Measurements from ENCODE around the gene HCK.
"Not testable (repeated sequence)": the region's sequence is repeated elsewhere in the genome, so short reads cannot be mapped to it uniquely, and the experiment has no call there.

Gene HCK

GRCh38 chr20:32029561-32029960 is 22.5 kb upstream of the HCK start:
- DNase-seq (ENCODE audit: low spot score): no peak

- DNase-seq (ENCODE audit: low spot score): peak; percentile 72
Measured at GRCh38 chr20:32031007-32031958, 20.8 kb upstream of the HCK start.

- DNase-seq (ENCODE audit: low spot score): no peak
Measured at GRCh38 chr20:32033316-32033715, 18.7 kb upstream of the HCK start.

GRCh38 chr20:32033721-32034120 is 18.3 kb upstream of the HCK start:
- not testable (repeated sequence) for DNase-seq (ENCODE audit: low spot score)

- DNase-seq (ENCODE audit: low spot score): no peak
Measured at GRCh38 chr20:32034581-32035425, 17.2 kb upstream of the HCK start.

- DNase-seq (ENCODE audit: low spot score): no peak
Measured at GRCh38 chr20:32035426-32035779, 16.6 kb upstream of the HCK start.

GRCh38 chr20:32036252-32036651 is 15.8 kb upstream of the HCK start:
- no peak for DNase-seq (ENCODE audit: low spot score)

GRCh38 chr20:32036716-32037485 is 15.1 kb upstream of the HCK start:
- DNase-seq (ENCODE audit: low spot score): no peak

GRCh38 chr20:32037929-32038328 is 14.1 kb upstream of the HCK start:
- no peak for DNase-seq (ENCODE audit: low spot score)

GRCh38 chr20:32040142-32040953 is 11.7 kb upstream of the HCK start:
- DNase-seq (ENCODE audit: low spot score): no peak

- no peak for DNase-seq (ENCODE audit: low spot score)
Measured at GRCh38 chr20:32045999-32046398, 6.0 kb upstream of the HCK start.

GRCh38 chr20:32050324-32050841 is 1.7 kb upstream of the HCK start:
- no peak for DNase-seq (ENCODE audit: low spot score)

GRCh38 chr20:32050851-32051556 is 1.0 kb upstream of the HCK start:
- no peak for DNase-seq (ENCODE audit: low spot score)

GRCh38 chr20:32051720-32052089 is 337 bp upstream of the HCK start:
- no peak for DNase-seq (ENCODE audit: low spot score)

- DNase-seq (ENCODE audit: low spot score): no peak
Measured at GRCh38 chr20:32052778-32053362, 828 bp downstream of the HCK start.

- no peak for DNase-seq (ENCODE audit: low spot score)
Measured at GRCh38 chr20:32053648-32054047, 1.6 kb downstream of the HCK start.

- no peak for DNase-seq (ENCODE audit: low spot score)
Measured at GRCh38 chr20:32056708-32057483, 4.9 kb downstream of the HCK start.

GRCh38 chr20:32057656-32058184 is 5.7 kb downstream of the HCK start:
- DNase-seq (ENCODE audit: low spot score): no peak

GRCh38 chr20:32059189-32059588 is 7.1 kb downstream of the HCK start:
- DNase-seq (ENCODE audit: low spot score): no peak

All from kidney capillary endothelial cell (primary cell).